ENCODE results near the gene GPR32. TPM values are rescaled to one million over a fixed set of nuclear protein-coding genes. Genes with fewer than 3 reads are reported as not detected.

Gene GPR32
- total and polyA plus RNA-seq, 2 of the 8 experiments (the other 6 are each of a cell fraction or from before 2014, with no cell fraction given): not detected

DNA sequence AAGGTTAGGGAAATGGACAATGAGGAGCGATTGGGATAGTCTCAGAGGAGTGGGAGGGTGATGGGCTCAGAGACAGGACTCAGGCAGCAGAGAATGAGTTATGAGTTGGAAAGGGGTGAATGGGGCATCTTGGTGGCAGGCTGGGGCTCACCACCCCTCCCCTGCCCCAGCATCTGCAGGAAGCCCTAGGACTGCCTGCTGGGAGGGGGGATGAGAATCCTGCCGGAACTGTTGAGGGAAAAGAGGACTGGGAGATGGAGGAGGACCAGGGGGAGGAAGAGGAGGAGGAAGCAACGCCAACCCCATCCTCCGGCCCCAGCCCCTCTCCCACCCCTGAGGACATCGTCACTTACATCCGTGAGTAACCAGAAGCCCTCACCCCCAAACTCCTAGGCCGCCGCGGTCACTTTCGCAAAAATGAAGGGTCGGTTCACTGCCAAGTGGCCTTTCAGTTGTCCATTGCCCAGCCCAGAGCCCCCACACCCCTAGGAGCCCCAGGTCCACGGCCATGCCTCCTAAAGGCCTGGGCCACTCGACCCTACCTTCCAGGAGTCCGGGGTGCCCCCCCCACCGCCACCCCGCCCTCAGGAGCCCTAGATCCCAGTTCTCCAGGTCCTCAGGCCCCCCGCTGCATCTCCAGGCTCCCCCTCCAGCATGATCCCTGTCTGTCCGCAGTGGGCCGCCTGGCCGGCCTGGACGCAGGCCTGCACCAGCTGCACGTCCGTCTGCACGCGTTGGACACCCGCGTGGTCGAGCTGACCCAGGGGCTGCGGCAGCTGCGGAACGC lies 46.3 kb upstream of the GPR32 start (continued):
- TF ChIP-seq, protein P1, sequence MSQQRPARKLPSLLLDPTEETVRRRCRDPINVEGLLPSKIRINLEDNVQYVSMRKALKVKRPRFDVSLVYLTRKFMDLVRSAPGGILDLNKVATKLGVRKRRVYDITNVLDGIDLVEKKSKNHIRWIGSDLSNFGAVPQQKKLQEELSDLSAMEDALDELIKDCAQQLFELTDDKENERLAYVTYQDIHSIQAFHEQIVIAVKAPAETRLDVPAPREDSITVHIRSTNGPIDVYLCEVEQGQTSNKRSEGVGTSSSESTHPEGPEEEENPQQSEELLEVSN (IDR thresholded peaks at IDR 0.05): peak; percentile 35; the same call in 1 of the 2 replicates
- no peak for TF ChIP-seq BRCA1 (IDR thresholded peaks at IDR 0.05; ENCODE audit: low read depth, low read length)
- TF ChIP-seq NRF1 (IDR thresholded peaks at IDR 0.05; ENCODE audit: low read depth, low read length): no peak
- TF ChIP-seq, protein P2, sequence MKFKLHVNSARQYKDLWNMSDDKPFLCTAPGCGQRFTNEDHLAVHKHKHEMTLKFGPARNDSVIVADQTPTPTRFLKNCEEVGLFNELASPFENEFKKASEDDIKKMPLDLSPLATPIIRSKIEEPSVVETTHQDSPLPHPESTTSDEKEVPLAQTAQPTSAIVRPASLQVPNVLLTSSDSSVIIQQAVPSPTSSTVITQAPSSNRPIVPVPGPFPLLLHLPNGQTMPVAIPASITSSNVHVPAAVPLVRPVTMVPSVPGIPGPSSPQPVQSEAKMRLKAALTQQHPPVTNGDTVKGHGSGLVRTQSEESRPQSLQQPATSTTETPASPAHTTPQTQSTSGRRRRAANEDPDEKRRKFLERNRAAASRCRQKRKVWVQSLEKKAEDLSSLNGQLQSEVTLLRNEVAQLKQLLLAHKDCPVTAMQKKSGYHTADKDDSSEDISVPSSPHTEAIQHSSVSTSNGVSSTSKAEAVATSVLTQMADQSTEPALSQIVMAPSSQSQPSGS (IDR thresholded peaks at IDR 0.05; ENCODE audit: low read length): no peak
- no peak for TF ChIP-seq ZNF274 (IDR thresholded peaks at IDR 0.05; ENCODE audit: borderline replicate concordance, extremely low read depth, low read length)
- no peak for TF ChIP-seq POU5F1 (IDR thresholded peaks at IDR 0.05; ENCODE audit: low read depth, low read length)
- TF ChIP-seq SP2 (IDR thresholded peaks at IDR 0.05; ENCODE audit: low read length): no peak
- TF ChIP-seq RNF2 (IDR thresholded peaks at IDR 0.05; ENCODE audit: borderline replicate concordance, low read depth, low read length, missing control alignments, poor library complexity, severe bottlenecking): no peak
- TF ChIP-seq GABPA (IDR thresholded peaks at IDR 0.05; ENCODE audit: borderline replicate concordance, insufficient read depth, low read length): no peak
- no peak for TF ChIP-seq TAF1 (IDR thresholded peaks at IDR 0.05; ENCODE audit: low read depth, low read length)
- no peak for TF ChIP-seq CBX8 (IDR thresholded peaks at IDR 0.05; ENCODE audit: borderline replicate concordance, low read depth, low read length)
- no peak for TF ChIP-seq TCF12 (IDR thresholded peaks at IDR 0.05; ENCODE audit: low read depth, low read length)
- 0 out of 4 replicates have a peak, but pooled peaks of 1 of the 2 experiments have one; percentile 26 for TF ChIP-seq SIN3A (conservative IDR thresholded peaks at IDR 0.05 in 1 of 2, IDR thresholded peaks at IDR 0.05 in 1 of 2; ENCODE audit: low read depth in 1 of 2, low read length in 2 of 2)
- no peak for TF ChIP-seq RFX5 (IDR thresholded peaks at IDR 0.05; ENCODE audit: borderline replicate concordance, low read depth, low read length)
- TF ChIP-seq, protein P3, sequence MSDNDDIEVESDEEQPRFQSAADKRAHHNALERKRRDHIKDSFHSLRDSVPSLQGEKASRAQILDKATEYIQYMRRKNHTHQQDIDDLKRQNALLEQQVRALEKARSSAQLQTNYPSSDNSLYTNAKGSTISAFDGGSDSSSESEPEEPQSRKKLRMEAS (IDR thresholded peaks at IDR 0.05): peak; percentile 73; the same call in 1 of the 2 replicates
